Ovary (tissue), 9 donors: Measurements from ENCODE around the gene TAS2R1. TPM values are rescaled to one million over a fixed set of nuclear protein-coding genes. Genes with fewer than 3 reads are reported as not detected.

Source experiments
- DNase-seq, 5 donors: peaks; one replicate each; pipeline ENCODE4 v3.0.0-alpha.2; 2019 to 2020
- H3K27ac ChIP-seq, 2 donors: fragments of 200-600 bp; one replicate each; pipeline versions ENCODE4 v1.5.1 to v1.8.0; 2019 to 2022
- H3K27me3 ChIP-seq: fragments of 200-600 bp; one replicate; pipeline ENCODE4 v1.8.0; 2022
- H3K36me3 ChIP-seq: fragments of 200-600 bp; sonication (generic); one replicate; pipeline ENCODE4 v1.5.1; 2019
- H3K4me1 ChIP-seq: one replicate; pipeline ENCODE4 v1.8.1; 2013; ENCODE audit warnings: mild to moderate bottlenecking, moderate library complexity; ENCODE audit not compliant: insufficient read depth
- H3K4me3 ChIP-seq: fragments of 200-600 bp; sonication (generic); one replicate; pipeline ENCODE4 v1.5.1; 2017
- H3K9me3 ChIP-seq, 2 donors: fragments of 200-600 bp in 1 of 2; sonication (generic) in 1 of 2; one replicate each; pipeline versions ENCODE4 v1.5.1 to v1.8.1; 2013 to 2019; ENCODE audit warnings: mild to moderate bottlenecking in 1 of 2, moderate library complexity in 1 of 2
- EP300 ChIP-seq: sonication (generic); formaldehyde crosslinking; IDR thresholded peaks from one replicate; pipeline ENCODE4 v1.6.1; 2017; ENCODE audit warnings: antibody characterized with exemption
- POLR2A ChIP-seq: fragments of 450-650 bp; IDR thresholded peaks from one replicate; pipeline ENCODE4 v1.6.1; 2017; ENCODE audit warnings: antibody characterized with exemption, mild to moderate bottlenecking, moderate library complexity
- WGBS, 3 donors: extraction: QIAGEN DNeasy Blood & Tissue Kit in 1 of 3; methylation state at CpG; one replicate each; pipeline versions ENCODE4 v1.1.5 to v1.1.7; 2013 to 2017; 5-methylcytosine and 5-hydroxymethylcytosine counted together
- intact Hi-C, 4 donors: fragments of 100-400 bp; cut with DNase I; formaldehyde crosslinking; loops; one replicate each; pipeline versions ENCODE4 v1.11.0 to v1.15.1; 2022 to 2023
- polyA plus RNA-seq, 2 donors: library from polyadenylated mRNA; stranded (reverse); fragments of 200-250 nt in 1 of 2; fragments of 350-450 nt in 1 of 2; fragmentation: Illumina TruSeq in 1 of 2; extraction: RNeasy Lipid Tissue Mini Kit (QIAGEN cat#74804) in 1 of 2; gene quantifications; one replicate each; pipeline ENCODE4 v1.2.3, GENCODE V29; 2013 to 2014
- total RNA-seq, 7 donors: library from RNA; depleted of rRNA in 2 of 7; stranded (reverse); fragments of >200 nt in 2 of 7; fragmentation: NEBNext Ultra II Directional in 3 of 7; extraction: Animal tissue kit (Norgen Biotek cat#: 25700) in 3 of 7; gene quantifications; one replicate each; pipeline versions ENCODE4 v1.1.0 to v1.2.4, GENCODE V29; 2016 to 2023
- TF ChIP-seq, protein P1 (sequence below), 3 donors: fragments of 450-650 bp in 2 of 3; fragments of 200-600 bp in 1 of 3; IDR thresholded peaks; one replicate each; pipeline versions ENCODE4 v1.5.1 to v1.8.0; 2016 to 2022; ENCODE audit warnings: antibody characterized with exemption in 3 of 3, mild to moderate bottlenecking in 1 of 3
- donor health status: DM: no; HTN: no; CAD: no; lungs with moderate emphysema.
- donor health status: DM: no; HTN: no; CAD: no.
- donor health status: Bipolar disorder and iron deficiency.
- donor health status: DM: yes; HTN: yes; CAD: no.
- donor health status: DM: no; HTN: no; CAD: no.
- donor health status: DM: yes; HTN: yes; CAD: no.

The TAS2R1 gene
- total and polyA plus RNA-seq, 9 donors = not detected

- Histone ChIP-seq H3K36me3 (no peaks in the 10 kb centered on the region), H3K9me3 (no peaks in the 10 kb centered on the region), H3K4me3 (no peak overlapping the region), H3K4me1 (no peaks in the 10 kb centered on the region), H3K27ac (no peak overlapping the region), H3K27me3 (no peaks in the 10 kb centered on the region)
- TF ChIP-seq, protein P1, sequence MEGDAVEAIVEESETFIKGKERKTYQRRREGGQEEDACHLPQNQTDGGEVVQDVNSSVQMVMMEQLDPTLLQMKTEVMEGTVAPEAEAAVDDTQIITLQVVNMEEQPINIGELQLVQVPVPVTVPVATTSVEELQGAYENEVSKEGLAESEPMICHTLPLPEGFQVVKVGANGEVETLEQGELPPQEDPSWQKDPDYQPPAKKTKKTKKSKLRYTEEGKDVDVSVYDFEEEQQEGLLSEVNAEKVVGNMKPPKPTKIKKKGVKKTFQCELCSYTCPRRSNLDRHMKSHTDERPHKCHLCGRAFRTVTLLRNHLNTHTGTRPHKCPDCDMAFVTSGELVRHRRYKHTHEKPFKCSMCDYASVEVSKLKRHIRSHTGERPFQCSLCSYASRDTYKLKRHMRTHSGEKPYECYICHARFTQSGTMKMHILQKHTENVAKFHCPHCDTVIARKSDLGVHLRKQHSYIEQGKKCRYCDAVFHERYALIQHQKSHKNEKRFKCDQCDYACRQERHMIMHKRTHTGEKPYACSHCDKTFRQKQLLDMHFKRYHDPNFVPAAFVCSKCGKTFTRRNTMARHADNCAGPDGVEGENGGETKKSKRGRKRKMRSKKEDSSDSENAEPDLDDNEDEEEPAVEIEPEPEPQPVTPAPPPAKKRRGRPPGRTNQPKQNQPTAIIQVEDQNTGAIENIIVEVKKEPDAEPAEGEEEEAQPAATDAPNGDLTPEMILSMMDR (IDR thresholded peaks at IDR 0.05) = no peak
- TF ChIP-seq EP300 (no peak), POLR2A (no peak)
- WGBS, 3 donors = 70 to 80% (median 75%) methylated on average over 5 of the region's 5 CpGs
- intact Hi-C loops = no loop called here
- DNase-seq = no peak
These were observed 2.6 kb downstream of the TAS2R1 start for GRCh38 chr5:9627541-9627940.

GRCh38 chr5:9626955-9627354 lies 3.2 kb downstream of the TAS2R1 start:
- Histone ChIP-seq H3K4me1 (no peaks in the 10 kb centered on the region), H3K27me3 (no peaks in the 10 kb centered on the region), H3K36me3 (no peaks in the 10 kb centered on the region), H3K4me3 (no peak overlapping the region), H3K27ac (no peak overlapping the region), H3K9me3 (no peaks in the 10 kb centered on the region)
- WGBS, 3 donors = 79 to 87% (median 81%) methylated on average over 6 of the region's 6 CpGs
- intact Hi-C loops = no loop called here
- TF ChIP-seq, protein P1 (IDR thresholded peaks at IDR 0.05) = no peak
- TF ChIP-seq POLR2A (no peak), EP300 (no peak)
- no peak for DNase-seq

DNA sequence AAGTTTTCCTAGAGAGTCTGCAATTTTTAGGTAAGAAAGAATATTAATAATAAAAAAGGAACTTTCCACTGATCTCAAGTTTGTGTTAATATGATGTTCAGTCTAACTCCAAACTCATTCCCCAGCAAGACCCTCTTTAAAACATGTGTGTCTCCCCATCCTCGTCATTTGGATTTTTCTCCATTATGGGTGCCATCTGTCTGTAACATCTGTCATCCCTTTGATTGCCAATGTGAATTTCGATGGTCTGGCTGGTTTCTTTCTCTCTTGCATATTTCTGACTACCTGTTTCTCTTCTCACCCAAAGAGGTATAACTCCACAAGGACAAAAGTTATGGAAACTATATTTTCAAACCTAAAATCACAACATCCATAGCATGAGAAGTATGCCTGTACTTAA lies 4.4 kb downstream of the TAS2R1 start:
- H3K27me3 ChIP-seq = no peaks in the 10 kb centered on the region
- no peaks in the 10 kb centered on the region for H3K9me3 ChIP-seq
- intact Hi-C loops = no loop called here
- 79 to 83% (median 83%) methylated on average over 2 of the region's 2 CpGs for WGBS, 3 donors
- TF ChIP-seq POLR2A (no peak), EP300 (no peak)
- H3K27ac ChIP-seq = no peak overlapping the region
- no peak overlapping the region for H3K4me3 ChIP-seq
- no peaks in the 10 kb centered on the region for H3K36me3 ChIP-seq
- no peak for DNase-seq
- peaks cover 1% of the 10 kb centered on the region for H3K4me1 ChIP-seq

DNA sequence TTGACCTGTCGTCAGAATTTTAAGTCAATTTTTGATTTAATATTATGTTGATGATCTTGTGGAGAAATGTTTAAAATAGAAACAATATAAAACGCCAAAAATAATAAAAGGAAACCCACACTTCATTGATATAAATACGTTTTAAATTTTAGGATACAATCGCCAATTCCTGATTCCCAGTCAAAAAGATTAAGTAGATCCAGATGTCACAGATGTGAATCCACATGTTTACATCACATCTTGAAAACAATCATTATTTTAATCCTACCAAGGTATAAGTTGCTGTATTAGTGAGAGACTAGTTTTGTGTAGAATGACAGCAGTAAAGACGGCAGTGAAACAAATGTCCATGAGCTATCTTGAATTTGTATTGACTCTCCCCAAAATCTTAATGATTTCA lies 4.9 kb downstream of the TAS2R1 start:
- Histone ChIP-seq H3K36me3 (no peaks in the 10 kb centered on the region), H3K4me3 (no peak overlapping the region), H3K9me3 (no peaks in the 10 kb centered on the region), H3K4me1 (peaks cover 1% of the 10 kb centered on the region), H3K27ac (no peak overlapping the region), H3K27me3 (no peaks in the 10 kb centered on the region)
- intact Hi-C loops = no loop called here
- WGBS, 3 donors = 66 to 76% (median 70%) methylated on average over 5 of the region's 5 CpGs
- TF ChIP-seq EP300 = no peak
- no peak for TF ChIP-seq POLR2A
- TF ChIP-seq, protein P1 (IDR thresholded peaks at IDR 0.05) = no peak
- DNase-seq = no peak

- Histone ChIP-seq H3K9me3 (no peaks in the 10 kb centered on the region), H3K27me3 (no peaks in the 10 kb centered on the region), H3K27ac (no peak overlapping the region), H3K4me3 (no peak overlapping the region), H3K36me3 (no peaks in the 10 kb centered on the region), H3K4me1 (peaks cover 1% of the 10 kb centered on the region)
- intact Hi-C loops = no loop called here
- no peak for DNase-seq
- 59 to 67% (median 63%) methylated on average over 5 of the region's 5 CpGs for WGBS, 3 donors
- TF ChIP-seq, protein P1 (IDR thresholded peaks at IDR 0.05) = no peak
These were observed 5.8 kb downstream of the TAS2R1 start for GRCh38 chr5:9624196-9624947.
